ENCODE measurements around the gene DCDC2C. TPM values are rescaled to one million over a fixed set of nuclear protein-coding genes. Genes with fewer than 3 reads are reported as not detected.

The DCDC2C gene
- total and polyA plus RNA-seq, 2 of the 4 experiments (the other 2 are of a cell fraction), result not detected

DNA sequence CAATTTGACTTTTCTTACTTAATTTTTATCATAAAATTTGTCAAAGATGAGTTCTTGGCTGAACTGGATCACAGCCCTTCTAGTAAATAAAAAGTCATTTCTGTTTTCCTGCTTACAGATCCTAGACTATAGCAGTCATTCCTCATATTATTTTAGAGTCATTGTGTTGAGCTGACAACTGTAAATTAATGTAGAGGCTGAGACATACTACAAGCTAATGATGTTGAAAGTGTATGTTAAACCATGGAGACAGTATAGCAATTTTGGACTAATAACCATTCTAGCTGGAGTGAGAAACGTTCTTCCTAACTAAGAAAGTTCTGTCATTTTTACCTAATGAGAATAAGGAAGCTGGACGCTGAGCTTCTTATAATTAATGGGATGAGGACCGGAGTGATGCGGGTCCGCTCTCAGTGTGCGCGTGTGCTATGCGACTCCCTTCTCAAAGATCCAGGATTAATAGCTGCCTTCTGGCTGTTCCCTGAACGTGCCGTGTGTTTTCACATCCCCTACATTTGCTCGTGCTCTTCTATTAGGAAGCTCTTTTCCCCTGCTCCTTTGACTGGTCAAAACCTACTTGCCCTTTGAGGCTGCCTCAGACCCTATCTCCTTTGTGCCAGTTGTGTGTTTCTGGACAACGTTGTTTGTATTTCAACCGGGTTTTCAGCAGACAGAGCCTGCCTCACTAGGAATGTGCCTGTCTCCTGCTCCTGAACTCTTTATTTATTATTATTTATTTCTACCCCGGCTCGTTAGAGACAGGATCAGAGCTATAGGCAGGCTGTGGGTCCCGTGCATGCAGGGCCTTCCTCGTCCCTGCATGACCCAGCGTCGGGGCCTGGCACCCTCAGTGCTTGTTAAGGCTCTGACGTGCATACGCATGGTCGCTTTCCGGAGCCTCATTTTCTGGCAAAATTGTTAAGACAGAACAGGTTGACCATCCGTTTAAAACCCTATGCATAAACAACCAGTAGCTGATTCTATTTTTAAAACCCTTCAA, 182.6 kb downstream of the DCDC2C start (continued):
- TF ChIP-seq MAZ (IDR thresholded peaks at IDR 0.05; ENCODE audit: borderline replicate concordance, low read depth, low read length), result no peak

GRCh38 chr2:3895021-3895420, 191.6 kb downstream of the DCDC2C start:
- Histone ChIP-seq H3K9ac (ENCODE audit: low read depth, low read length) (no peak overlapping the region), H2AK5ac (ENCODE audit: low read depth, low read length) (no peak overlapping the region), H3K23ac (ENCODE audit: low read depth, low read length) (no peak overlapping the region), H2AFZ (replicated peaks; ENCODE audit: low read length, poor library complexity) (no peak overlapping the region), H3K4me1 (ENCODE audit: control insufficient read depth, insufficient read depth, low read length) (no peaks in the 10 kb centered on the region), H2AK9ac (replicated peaks; ENCODE audit: low read depth, low read length, poor library complexity) (no peak overlapping the region), H3K56ac (ENCODE audit: extremely low read depth, insufficient read depth, low read length) (no peak overlapping the region), H2BK15ac (ENCODE audit: low read depth, low read length) (no peak overlapping the region), H3K4ac (ENCODE audit: low read depth, low read length) (no peak overlapping the region), H3K14ac (replicated peaks; ENCODE audit: low read depth, low read length) (no peak overlapping the region), H4K5ac (ENCODE audit: low read depth, low read length) (no peak overlapping the region), H4K91ac (ENCODE audit: insufficient read depth, low read depth, low read length) (no peak overlapping the region), H3K9me1 (ENCODE audit: insufficient read depth, low read length) (no peaks in the 10 kb centered on the region), H3K4me3 (ENCODE audit: insufficient read depth, low read depth, low read length) (no peak overlapping the region), H2BK20ac (ENCODE audit: low read depth, low read length) (no peak overlapping the region), H3K27ac (ENCODE audit: insufficient read depth, low read length) (no peak overlapping the region), H2BK5ac (ENCODE audit: low read depth, low read length, poor library complexity, severe bottlenecking) (no peak overlapping the region), H3K18ac (ENCODE audit: low read depth, low read length) (no peak overlapping the region), H3K79me1 (ENCODE audit: low read depth in 1 of 2, low read length in 2 of 2) (no peaks in the 10 kb centered on the region), H4K8ac (ENCODE audit: low read depth in 2 of 2, low read length in 2 of 2) (no peak overlapping the region), H3K36me3 (ENCODE audit: control insufficient read depth, insufficient read depth, low read length) (no peaks in the 10 kb centered on the region), H2BK120ac (ENCODE audit: low read depth, low read length) (no peak overlapping the region), H4K20me1 (ENCODE audit: insufficient read depth, low read length) (no peaks in the 10 kb centered on the region), H3K27me3 (ENCODE audit: control insufficient read depth, insufficient read depth, low read length) (no peaks in the 10 kb centered on the region), H3K9me3 (ENCODE audit: control insufficient read depth, insufficient read depth, low read length) (peaks cover 10% of the 10 kb centered on the region; the same call in 1 of the 2 replicates), H3K4me2 (ENCODE audit: low read depth, low read length) (no peak overlapping the region)
- no peak for DNase-seq
- BruUV-seq (replicated peaks), result no TSS peak
- ATAC-seq (ENCODE audit: low read depth), result no peak
- TF ChIP-seq RFX5 (IDR thresholded peaks at IDR 0.05; ENCODE audit: low read depth, low read length) (no peak), USF2 (IDR thresholded peaks at IDR 0.05; ENCODE audit: low read depth, low read length) (no peak), CEBPB (IDR thresholded peaks at IDR 0.05; ENCODE audit: low read depth, low read length) (no peak), MAZ (IDR thresholded peaks at IDR 0.05; ENCODE audit: borderline replicate concordance, low read depth, low read length) (no peak), BHLHE40 (IDR thresholded peaks at IDR 0.05; ENCODE audit: low read depth, low read length) (no peak), SMC3 (IDR thresholded peaks at IDR 0.05; ENCODE audit: low read depth, low read length) (no peak), NFE2L2 (IDR thresholded peaks at IDR 0.05; ENCODE audit: low read depth, low read length) (no peak)
- intact Hi-C loops (cut with micrococcal nuclease) (no loop called here), dilution Hi-C loops (cut with HindIII; ENCODE audit: low sequenced_read_pairs, unreplicated experiment) (no loop called here), in situ Hi-C loops (cut with MboI; ENCODE audit: low sequenced_read_pairs) (no loop called here)
- CTCF ChIA-PET, result no interaction called here
- no CpG with 5 or more reads among the region's 2 CpGs for WGBS, 2 experiments (ENCODE audit: extremely low coverage in 2 of 2, insufficient read length in 1 of 2)
- POLR2A ChIA-PET (ENCODE audit: unreplicated experiment), result no interaction called here
